GM12878 (cell line): Measurements from ENCODE around the gene DNASE1L1.

ENCODE experiments used
- CEBPZ ChIP-seq: fragments of 150-350 bp; IDR thresholded peaks from 2 replicates; pipeline ENCODE4 v1.6.1; 2016; ENCODE audit warnings: low read depth, low read length
- CTCF ChIP-seq, 3 experiments: IDR thresholded peaks in 2 of 3; conservative IDR thresholded peaks in 1 of 3; 2 replicates each; pipeline ENCODE4 v1.5.1; 2011; ENCODE audit warnings: low read depth in 3 of 3, low read length in 3 of 3, mild to moderate bottlenecking in 3 of 3, control low read depth in 2 of 3, moderate library complexity in 2 of 3, inconsistent platforms in 1 of 3, mixed read lengths in 1 of 3; ENCODE audit not compliant: control insufficient read depth in 2 of 3, insufficient read depth in 1 of 3; ENCODE audit errors: extremely low read depth in 1 of 3
- PBX3 ChIP-seq: IDR thresholded peaks from 2 replicates; pipeline ENCODE4 v1.6.1; 2011; ENCODE audit warnings: mild to moderate bottlenecking, low read depth, low read length, moderate library complexity; ENCODE audit not compliant: insufficient replicate concordance
- POLR2A ChIP-seq: IDR thresholded peaks from 2 replicates; pipeline ENCODE4 v1.6.1; 2011; ENCODE audit warnings: low read depth, mild to moderate bottlenecking, low read length
- RELB ChIP-seq: fragments of 450-650 bp; IDR thresholded peaks from 2 replicates; pipeline ENCODE4 v1.6.1; 2017; ENCODE audit warnings: low read depth, mild to moderate bottlenecking, moderate library complexity

GRCh38 chrX:154436983-154437752, 28.1 kb upstream of the DNASE1L1 start, which contains the start of gene GDI1:
- no peak for TF ChIP-seq CEBPZ
- TF ChIP-seq CTCF (IDR thresholded peaks at IDR 0.05 in 2 of 3, conservative IDR thresholded peaks at IDR 0.05 in 1 of 3; ENCODE audit: control insufficient read depth in 2 of 3, extremely low read depth in 1 of 3, insufficient read depth in 1 of 3, low read depth in 3 of 3, low read length in 3 of 3): no peak
- no peak for TF ChIP-seq PBX3
- TF ChIP-seq POLR2A: peak; percentile 69
- no peak for TF ChIP-seq RELB
